ENCODE results near the gene CD2AP.

GRCh38 chr6:47603995-47604394, 126.4 kb downstream of the CD2AP start:
- TF ChIP-seq CTCF (IDR thresholded peaks at IDR 0.05) (no peak), EP300 (IDR thresholded peaks at IDR 0.05) (no peak)

All from sigmoid colon (tissue), 4 donors.